RKO (cell line): ENCODE measurements around the gene NIBAN1.
"Not testable (repeated sequence)": the region's sequence is repeated elsewhere in the genome, so short reads cannot be mapped to it uniquely, and the experiment has no call there.

Experiments
- DNase-seq: peaks from one replicate; pipeline ENCODE4 v3.0.0-alpha.2; 2016; ENCODE audit warnings: low spot score

Gene NIBAN1

GRCh38 chr1:184974056-184974836, at the start of gene NIBAN1:
NIBAN1 (minus strand) TSS chr1:184974508; CDS start chr1:184974356, 152 bp downstream.
- no peak for DNase-seq

DNA sequence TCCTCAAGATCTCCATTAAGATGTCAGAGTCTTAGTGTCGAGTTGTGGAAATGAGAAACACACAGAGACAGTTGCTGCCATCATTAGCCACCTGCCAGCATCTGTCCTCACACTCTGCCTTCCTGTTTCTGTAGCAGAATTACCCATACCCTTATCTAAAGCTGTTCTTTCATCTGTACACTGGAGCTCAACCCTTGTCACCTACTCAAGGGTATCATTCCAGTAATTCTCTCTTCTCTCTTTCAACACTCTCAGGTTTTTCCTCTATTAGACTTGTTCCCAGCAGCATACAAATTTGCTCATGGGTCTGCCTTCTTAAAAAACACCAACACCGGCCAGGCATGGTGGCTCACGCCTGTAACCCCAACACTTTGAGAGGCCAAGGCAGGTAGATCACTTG, 43.7 kb upstream of the NIBAN1 start:
- DNase-seq, result no peak

DNA sequence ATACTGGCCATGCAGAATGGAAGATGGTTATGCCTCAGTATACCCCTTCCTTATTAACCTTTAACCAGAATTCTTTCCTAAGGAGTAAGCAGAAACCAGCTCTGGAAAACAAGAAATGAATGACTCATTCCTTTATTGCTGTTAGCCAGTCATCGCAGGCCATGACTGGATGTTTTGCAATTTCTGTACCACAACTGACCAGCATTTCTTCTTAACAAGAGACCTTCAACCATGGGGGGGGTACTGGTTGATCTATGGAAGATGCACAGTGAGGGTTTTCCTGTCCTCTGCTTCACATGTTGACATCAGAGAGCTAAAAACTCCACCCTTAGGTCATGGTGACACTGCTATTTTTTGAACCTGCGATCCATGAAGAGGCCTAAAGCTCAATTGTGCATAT, 43.0 kb upstream of the NIBAN1 start:
- peak; percentile 83 for DNase-seq

DNA sequence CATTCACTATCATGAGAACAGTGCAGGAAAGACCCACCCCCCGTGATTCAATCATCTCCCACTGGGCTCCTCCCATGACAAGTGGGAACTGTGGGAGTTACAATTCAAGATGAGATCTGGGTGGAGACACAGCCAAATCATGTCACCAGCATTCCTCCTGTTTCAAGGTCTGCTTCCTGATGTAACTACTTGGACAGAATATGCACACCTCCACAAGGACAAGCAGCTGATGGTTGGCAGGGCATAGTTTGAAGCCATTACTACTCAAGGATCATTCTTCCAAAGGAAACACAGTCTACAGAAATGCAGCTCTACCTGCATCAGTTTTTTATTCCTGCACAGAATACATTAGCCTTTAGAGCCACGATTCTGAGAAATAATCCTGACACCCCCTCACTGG, 42.6 kb upstream of the NIBAN1 start:
- no peak for DNase-seq

- DNase-seq, result no peak
Measured at GRCh38 chr1:185015631-185016030, 41.3 kb upstream of the NIBAN1 start.

DNA sequence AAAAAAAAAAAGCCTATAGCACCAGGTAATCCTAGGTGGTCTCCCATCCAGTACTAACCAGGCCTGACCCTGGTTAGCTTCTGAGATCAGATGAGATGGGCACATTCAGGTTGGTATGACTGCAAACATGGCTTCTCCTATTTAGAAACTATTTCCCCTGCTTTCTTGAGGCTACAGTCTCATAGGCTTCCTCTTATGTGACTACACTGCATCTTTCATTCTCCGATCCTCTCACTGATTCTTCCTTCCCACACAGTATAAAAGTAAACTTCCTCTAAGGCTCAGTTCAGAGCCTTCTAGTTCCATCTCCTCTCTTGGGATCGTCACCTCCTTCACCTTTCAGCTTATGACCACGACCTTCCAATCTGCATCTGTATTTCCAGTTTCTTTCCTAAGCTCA, 40.6 kb upstream of the NIBAN1 start:
- no peak for DNase-seq

- no peak for DNase-seq
Measured at GRCh38 chr1:185010361-185010760, 36.1 kb upstream of the NIBAN1 start.

- DNase-seq, result no peak
Measured at GRCh38 chr1:185008838-185009237, 34.5 kb upstream of the NIBAN1 start.

DNA sequence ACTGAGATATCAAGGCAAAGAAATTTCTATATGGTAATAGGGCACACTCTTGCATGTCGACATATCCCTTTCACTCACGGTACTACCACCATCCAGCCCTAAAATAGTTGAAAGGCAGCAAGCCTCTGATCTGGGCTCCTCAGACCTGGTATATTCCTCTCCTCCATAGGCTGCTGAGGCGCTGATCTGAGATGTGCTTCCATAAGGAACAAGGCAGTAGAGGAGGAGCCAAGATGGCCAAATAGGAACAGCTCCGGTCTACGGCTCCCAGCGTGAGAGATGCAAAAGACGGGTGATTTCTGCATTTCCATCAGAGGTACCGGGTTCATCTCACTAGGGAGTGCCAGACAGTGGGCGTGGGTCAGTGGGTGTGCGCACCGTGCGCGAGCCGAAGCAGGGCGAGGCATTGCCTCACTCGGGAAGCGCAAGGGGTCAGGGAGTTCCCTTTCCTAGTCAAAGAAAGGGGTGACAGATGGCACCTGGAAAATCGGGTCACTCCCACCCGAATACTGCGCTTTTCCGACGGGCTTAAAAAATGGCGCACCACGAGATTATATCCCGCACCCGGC, 27.1 kb upstream of the NIBAN1 start:
- DNase-seq, result not testable (repeated sequence)

- DNase-seq, result not testable (repeated sequence)
Measured at GRCh38 chr1:184999974-185000373, 25.7 kb upstream of the NIBAN1 start.

GRCh38 chr1:184994301-184994700, 20.0 kb upstream of the NIBAN1 start:
- DNase-seq, result no peak

- no peak for DNase-seq
Measured at GRCh38 chr1:184992271-184992670, 18.0 kb upstream of the NIBAN1 start.

DNA sequence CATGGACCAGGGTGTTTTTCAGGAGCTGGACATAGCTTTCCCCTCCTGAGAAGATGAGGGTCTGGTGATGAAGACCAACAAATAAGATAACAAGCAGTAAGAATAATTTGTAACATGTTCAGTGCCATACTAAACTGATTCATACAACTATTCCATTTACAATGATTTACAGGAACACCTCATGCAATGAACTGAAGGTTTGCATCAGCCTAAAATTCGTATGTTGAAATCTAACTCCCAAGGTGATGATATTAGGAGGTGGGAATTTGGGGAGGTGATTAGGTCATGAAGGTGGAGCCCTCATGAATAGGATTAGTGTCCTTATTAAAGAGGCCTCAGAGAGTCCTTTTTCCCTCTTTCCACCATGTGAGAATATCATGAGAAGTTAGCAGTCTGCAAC, 15.9 kb upstream of the NIBAN1 start:
- DNase-seq, result no peak

- DNase-seq, result no peak
Measured at GRCh38 chr1:184988506-184988905, 14.2 kb upstream of the NIBAN1 start.

- no peak for DNase-seq
Measured at GRCh38 chr1:184987696-184988095, 13.4 kb upstream of the NIBAN1 start.

GRCh38 chr1:184986250-184986649, 11.9 kb upstream of the NIBAN1 start:
- DNase-seq, result no peak

DNA sequence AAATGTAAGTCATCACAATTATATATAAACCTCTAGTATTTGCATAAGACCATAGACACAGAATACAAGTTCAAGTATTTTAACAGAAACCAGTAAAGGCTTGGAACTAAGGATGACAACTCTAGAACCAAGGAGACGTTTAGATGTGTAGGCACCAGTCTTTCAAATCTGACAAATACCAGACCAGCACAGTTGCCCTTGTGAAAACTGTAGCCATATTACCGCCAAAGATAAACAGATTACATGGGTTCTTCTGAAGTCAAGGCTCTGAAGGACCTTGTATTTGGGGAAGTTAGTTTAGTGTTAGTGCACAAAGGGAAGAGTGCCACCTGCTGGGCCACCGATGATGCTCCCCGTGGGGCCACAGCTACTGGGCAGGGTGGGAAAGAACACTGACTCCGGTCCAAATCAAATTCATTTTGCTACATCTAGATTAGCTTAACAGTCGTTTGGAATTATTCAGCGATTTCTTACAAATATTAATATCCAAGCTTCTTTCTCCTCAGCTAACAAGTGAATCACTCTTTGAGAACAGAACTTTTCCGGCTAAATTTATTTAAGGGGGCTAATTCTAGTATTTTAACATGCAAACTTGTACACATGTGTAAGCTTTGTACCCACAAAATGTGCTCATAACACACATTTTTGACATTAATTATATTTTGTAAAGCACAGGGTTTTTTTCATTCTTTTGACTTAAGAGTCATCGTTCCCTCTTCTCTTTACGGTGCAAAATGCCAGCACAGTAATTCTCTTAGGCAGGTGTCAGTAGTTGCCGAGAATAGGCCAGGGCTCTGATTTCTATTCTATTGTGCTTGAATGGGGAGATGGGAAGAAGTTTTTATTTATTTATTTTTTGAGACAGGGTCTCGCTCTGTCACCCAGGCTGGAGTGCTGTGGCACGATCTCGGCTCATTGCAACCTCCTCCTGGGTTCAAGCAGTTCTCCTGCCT, 8.0 kb upstream of the NIBAN1 start:
- DNase-seq, result peak; percentile 68

GRCh38 chr1:184980726-184981125, 6.4 kb upstream of the NIBAN1 start:
- DNase-seq, result no peak

DNA sequence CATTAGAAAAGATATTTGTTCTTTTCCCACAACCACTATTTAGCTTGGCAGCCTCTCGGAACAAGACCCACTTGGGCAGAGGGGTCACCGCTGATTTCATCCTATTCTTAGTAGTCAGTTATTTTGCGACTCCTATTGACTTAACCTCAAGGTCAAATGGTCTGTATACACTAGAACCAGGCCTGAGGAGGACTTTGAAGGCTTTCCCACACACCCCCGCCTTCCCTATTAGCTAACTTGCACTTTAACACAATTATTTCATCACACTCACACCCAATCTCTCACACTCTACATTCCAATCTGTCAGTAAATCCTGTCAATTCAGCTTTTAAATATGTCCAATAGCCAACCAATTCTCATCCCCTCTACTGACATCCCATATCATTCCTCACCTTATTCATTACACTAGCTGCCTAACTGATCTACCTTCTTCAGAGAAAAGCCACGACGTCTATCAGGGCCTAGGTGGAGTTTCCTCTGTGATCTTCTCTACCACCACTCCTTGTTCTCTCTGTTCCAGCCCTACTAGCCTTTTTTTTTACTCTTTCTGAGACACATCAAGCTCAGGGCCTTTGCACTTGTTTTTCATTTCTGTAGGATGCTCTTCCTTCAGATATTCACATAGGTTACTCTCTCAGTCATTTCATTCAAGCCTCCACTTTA, 1.0 kb upstream of the NIBAN1 start:
- no peak for DNase-seq

- DNase-seq, result no peak
Measured at GRCh38 chr1:184974837-184975115, 468 bp upstream of the NIBAN1 start.

- no peak for DNase-seq
Measured at GRCh38 chr1:184973272-184974055, 844 bp downstream of the NIBAN1 start.
